Activated naive CD8-positive, alpha-beta T cell (primary cell): ENCODE measurements around the gene PTP4A1.
A peak's percentile ranks its signal among the peaks of the same experiment; 100 is the strongest.

Experiments used
- H3K27ac Mint-ChIP-seq: one replicate; pipeline ENCODE4 v1.8.0; 2021; ENCODE audit warnings: mixed read lengths
- H3K27me3 Mint-ChIP-seq: one replicate; pipeline ENCODE4 v1.8.0; 2021; ENCODE audit warnings: mixed read lengths
- H3K36me3 Mint-ChIP-seq: one replicate; pipeline ENCODE4 v1.8.0; 2021; ENCODE audit warnings: mixed read lengths
- H3K4me1 Mint-ChIP-seq: one replicate; pipeline ENCODE4 v1.8.0; 2021; ENCODE audit warnings: low read depth, mixed read lengths
- H3K4me3 Mint-ChIP-seq: one replicate; pipeline ENCODE4 v1.8.0; 2021; ENCODE audit warnings: mild to moderate bottlenecking, mixed read lengths
- H3K9me3 Mint-ChIP-seq: one replicate; pipeline ENCODE4 v1.8.0; 2021; ENCODE audit warnings: low read depth, mixed read lengths

Gene PTP4A1

DNA sequence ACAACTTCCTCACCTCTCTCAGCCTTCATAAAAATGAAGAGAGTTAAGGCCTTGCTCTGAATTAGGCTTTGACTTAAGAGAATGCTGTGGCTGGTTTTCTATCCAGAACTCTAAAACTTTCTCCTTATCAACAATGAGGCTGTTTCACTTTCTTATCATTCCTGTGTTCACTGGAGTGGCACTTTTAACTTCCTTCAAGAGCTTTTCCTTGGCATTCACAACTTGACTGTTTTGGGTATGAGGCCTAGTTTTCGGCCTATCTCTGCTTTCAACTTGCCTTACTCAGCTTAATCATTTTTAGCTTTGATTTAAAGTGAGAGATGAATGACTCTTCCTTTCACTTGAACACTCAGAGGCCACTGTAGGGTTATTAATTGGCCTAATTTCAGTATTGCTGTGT is 4.3 kb upstream of the PTP4A1 start:
- Mint-ChIP-seq H3K27me3 (no peaks in the 10 kb centered on the region), H3K9me3 (no peaks in the 10 kb centered on the region), H3K27ac (no peak overlapping the region), H3K4me3 (no peak overlapping the region), H3K4me1 (peaks cover 10% of the 10 kb centered on the region), H3K36me3 (no peaks in the 10 kb centered on the region)

DNA sequence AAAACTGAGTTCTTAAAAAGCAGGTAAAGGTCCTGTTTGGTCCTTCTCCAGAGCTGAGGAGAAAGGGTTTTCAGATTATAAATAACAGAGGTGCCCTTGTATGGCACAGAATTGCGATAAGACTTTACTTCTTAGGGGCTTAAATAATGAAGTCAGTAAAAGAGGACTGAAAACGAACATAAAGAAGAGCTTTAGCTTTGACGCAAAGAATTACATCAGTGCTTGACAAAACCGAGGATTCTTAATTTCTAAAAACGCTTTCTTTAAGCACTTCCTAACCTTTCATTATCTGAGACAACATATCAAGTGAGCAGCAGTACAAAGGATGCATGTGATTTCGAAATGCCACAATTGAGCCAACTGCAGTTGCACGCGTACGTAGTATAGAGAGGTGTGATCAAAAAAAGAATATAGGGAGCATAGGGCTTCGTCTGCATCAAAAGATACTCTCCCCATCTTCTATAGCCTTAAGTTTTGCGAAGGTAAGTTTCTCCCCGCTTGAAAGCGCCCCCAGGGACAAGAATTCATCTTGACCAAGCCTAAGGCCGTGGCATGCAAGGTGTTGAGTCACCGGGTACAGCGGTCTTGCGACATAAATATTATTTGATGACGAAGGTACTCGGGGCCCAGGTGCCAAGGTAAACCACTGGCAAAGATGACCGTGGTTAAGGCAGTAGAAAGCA is 778 bp upstream of the PTP4A1 start:
- Mint-ChIP-seq H3K27ac (peak overlapping the region; percentile 95), H3K9me3 (no peaks in the 10 kb centered on the region), H3K27me3 (no peaks in the 10 kb centered on the region), H3K36me3 (no peaks in the 10 kb centered on the region), H3K4me3 (peak overlapping the region; percentile 88), H3K4me1 (peaks cover 36% of the 10 kb centered on the region)

DNA sequence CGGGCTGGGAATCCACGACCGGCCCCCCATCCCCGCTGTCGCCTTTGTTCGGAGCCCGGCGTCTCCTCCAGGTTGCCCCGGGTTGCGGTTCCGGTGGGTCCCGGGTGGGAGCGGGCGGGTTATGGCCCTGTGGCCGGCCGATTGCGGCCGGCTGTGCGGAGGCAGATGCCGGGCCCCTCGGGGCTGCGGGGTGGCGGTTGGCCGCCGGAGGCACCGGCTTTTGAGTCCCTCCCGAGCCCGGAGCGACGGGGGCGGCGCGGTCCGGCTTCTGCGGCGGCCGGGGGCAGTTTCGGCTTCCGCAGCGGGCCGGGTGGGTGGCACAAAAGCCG is 431 bp downstream of the PTP4A1 start:
- H3K27ac Mint-ChIP-seq, result peak overlapping the region; percentile 95
- H3K9me3 Mint-ChIP-seq, result no peaks in the 10 kb centered on the region
- H3K27me3 Mint-ChIP-seq, result no peaks in the 10 kb centered on the region

DNA sequence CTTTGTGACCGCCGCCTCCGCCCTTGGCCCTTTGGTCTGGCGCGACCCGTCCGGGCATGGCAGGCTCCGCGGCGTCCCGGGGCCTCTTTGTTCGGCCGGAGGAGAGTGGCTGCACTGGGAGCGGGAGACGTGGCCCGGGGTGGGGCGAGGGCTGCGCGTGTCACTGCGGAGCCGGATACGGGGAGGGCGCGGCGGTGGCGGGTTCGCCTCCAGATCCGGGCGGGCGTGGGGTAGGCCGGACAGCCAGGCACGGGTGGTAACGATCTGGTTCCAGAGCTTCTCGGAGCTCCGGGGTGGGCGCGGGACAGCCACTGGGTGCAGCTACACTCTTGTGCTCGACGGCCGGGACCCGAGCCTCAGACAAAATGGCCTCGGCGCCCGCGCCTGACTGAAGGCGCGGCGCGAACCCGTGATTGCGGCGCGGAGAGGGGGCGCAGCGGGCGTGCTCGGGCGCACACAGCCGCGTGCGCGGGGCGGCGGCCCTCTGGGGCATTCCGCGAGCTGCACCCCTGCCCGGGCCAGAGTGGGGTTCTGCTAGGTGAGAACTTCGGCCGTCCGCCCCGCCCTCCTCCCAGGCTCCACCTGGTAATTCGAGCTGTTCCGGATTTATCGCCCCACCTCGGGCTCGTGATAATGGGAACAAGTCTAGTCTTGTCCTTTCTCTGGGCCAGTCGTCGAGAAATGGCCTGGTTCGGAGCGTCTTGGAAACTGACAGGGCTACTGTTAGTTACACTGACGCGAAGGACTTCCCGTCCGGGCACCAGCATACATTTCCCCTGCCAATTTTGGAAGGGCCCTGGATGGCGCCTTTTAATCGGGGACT is 1.0 kb downstream of the PTP4A1 start:
- peaks cover 5% of the 10 kb centered on the region for H3K36me3 Mint-ChIP-seq
- H3K4me1 Mint-ChIP-seq, result peaks cover 42% of the 10 kb centered on the region

More for the DNA sequence above, 431 bp downstream of the PTP4A1 start:
- Mint-ChIP-seq H3K36me3 (peaks cover 5% of the 10 kb centered on the region), H3K4me1 (peaks cover 42% of the 10 kb centered on the region), H3K4me3 (peak overlapping the region; percentile 96)

DNA sequence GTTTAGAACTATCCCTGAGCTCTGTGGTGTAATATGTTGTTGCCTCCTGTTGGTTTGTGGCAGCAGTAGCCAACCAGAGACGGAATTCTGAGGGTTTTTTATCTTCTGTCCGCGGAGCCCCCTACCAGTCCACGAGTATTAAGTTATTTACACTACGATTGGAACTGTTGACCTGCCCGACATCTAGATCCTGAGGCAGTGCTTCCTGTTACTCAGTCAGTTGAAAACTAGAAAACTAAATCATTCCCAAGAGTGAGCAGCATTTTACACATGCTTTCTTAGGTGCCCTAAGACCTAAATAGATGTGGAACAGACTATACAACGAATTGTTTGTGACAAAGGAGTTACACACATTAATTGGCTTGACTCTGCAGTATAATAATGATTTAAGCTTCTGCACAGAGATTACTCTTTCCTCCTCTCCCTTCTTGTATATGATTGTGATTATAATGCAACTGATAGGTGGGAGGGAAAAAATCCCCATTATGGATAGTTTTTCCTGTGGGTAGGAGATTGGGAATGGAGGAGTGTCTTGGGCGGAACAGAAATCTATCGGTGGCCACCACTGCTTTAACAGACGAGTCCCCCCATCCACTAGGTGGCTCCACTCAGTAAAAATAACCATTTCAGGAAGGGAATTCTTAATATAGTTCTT is 1.7 kb downstream of the PTP4A1 start:
- peaks cover 5% of the 10 kb centered on the region for H3K36me3 Mint-ChIP-seq
- H3K27ac Mint-ChIP-seq, result peak overlapping the region; percentile 94
- H3K4me3 Mint-ChIP-seq, result peak overlapping the region; percentile 96
- H3K4me1 Mint-ChIP-seq, result peaks cover 42% of the 10 kb centered on the region
- H3K27me3 Mint-ChIP-seq, result no peaks in the 10 kb centered on the region
- H3K9me3 Mint-ChIP-seq, result no peaks in the 10 kb centered on the region

More for the DNA sequence above, 1.0 kb downstream of the PTP4A1 start:
- Mint-ChIP-seq H3K9me3 (no peaks in the 10 kb centered on the region), H3K27ac (peak overlapping the region; percentile 94), H3K4me3 (peak overlapping the region; percentile 96), H3K27me3 (no peaks in the 10 kb centered on the region)

DNA sequence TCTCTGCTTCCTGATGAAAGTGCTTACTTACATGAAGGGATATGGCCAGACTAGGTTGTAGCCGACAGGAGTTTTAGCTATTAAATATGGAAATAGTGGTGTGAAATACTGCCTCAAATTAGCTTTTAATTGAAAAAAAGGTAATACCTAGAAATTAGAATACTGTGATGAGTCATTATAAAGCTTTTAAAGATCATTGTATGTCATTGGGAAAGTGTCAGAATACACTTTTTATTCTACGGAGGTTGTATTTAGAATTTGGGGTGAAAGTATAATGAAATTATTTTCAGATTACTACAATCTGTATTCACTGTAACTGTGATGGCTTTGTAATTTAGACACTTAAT is 2.2 kb downstream of the PTP4A1 start:
- no peaks in the 10 kb centered on the region for H3K9me3 Mint-ChIP-seq
- peaks cover 5% of the 10 kb centered on the region for H3K36me3 Mint-ChIP-seq
- peak overlapping the region; percentile 96 for H3K4me3 Mint-ChIP-seq
- peak overlapping the region; percentile 94 for H3K27ac Mint-ChIP-seq
- H3K4me1 Mint-ChIP-seq, result peaks cover 42% of the 10 kb centered on the region
- H3K27me3 Mint-ChIP-seq, result no peaks in the 10 kb centered on the region

DNA sequence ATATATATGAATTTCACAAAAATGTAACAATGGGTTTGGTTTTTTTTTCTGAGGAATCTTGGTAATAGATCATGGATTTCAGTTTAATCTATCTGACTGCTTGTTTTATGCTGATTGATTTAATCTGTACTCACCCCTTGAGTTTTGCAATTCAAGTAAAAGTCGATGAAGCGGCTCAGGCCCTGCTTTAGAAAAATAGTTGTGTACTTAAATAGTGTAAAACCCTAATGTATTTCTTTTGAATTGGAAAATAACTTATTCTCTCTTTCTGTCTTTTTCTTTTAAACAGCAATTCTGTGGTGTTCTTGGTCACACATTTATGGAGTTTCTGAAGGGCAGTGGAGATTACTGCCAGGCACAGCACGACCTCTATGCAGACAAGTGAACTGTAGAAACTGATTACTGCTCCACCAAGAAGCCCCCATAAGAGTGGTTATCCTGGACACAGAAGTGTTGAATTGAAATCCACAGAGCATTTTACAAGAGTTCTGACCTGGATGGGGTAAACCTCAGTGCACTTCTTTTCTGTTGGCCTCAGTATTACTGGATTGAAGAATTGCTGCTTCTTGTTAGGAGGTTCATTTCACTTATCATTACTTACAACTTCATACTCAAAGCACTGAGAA is 4.0 kb downstream of the PTP4A1 start:
- Mint-ChIP-seq H3K27me3 (no peaks in the 10 kb centered on the region), H3K4me1 (peaks cover 39% of the 10 kb centered on the region), H3K27ac (no peak overlapping the region), H3K9me3 (no peaks in the 10 kb centered on the region), H3K4me3 (peak overlapping the region; percentile 23), H3K36me3 (peaks cover 8% of the 10 kb centered on the region)

DNA sequence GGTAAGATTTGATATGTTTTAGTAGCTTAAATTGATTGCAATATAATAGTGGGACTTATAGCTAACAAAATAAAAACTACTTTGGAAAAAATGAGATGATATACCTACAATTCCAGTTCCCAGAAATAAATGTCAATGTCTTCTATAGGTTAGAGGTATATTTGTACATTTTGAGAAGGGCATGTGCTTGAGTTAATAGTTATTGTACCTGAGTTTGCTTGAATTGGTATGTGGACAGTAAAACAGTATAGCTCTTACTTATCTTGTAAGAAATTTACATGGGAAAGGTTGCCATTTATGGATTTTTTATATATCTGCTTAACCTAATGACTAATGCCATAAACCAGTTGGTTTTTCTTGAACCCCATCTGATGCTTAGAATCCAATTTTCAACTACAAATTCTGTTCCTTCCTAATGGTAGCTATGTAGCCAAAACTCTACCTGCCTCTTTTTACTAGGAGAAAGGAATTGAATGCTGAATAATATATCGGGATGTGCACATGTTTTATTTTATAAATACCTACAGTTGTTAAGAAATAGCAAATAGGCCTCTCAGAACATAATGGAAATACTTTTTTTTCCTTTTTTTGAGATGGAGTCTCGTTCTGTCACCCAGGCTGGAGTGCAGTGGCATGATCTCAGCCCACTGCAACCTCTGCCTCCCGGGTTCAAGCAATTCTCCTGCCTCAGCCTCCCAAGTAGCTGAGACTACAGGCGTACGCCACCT is 4.9 kb downstream of the PTP4A1 start:
- peaks cover 8% of the 10 kb centered on the region for H3K36me3 Mint-ChIP-seq

DNA sequence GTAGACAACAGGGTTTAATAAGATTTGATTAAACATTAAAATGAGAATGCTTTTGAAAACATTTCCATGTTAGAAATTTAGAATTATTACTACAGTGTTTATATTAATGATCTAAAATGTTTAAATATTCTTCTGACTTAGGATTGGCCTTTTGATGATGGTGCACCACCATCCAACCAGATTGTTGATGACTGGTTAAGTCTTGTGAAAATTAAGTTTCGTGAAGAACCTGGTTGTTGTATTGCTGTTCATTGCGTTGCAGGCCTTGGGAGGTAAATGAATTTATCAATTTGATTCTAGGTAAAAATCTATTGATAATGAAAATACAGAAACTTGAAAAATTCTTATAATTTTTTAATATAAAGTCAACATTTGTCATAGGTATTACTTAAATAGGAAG is 6.5 kb downstream of the PTP4A1 start:
- Mint-ChIP-seq H3K9me3 (no peaks in the 10 kb centered on the region), H3K27me3 (no peaks in the 10 kb centered on the region), H3K4me3 (no peak overlapping the region), H3K4me1 (peaks cover 31% of the 10 kb centered on the region), H3K36me3 (peaks cover 11% of the 10 kb centered on the region), H3K27ac (no peak overlapping the region)

More for the DNA sequence above, 4.9 kb downstream of the PTP4A1 start:
- Mint-ChIP-seq H3K4me3 (no peak overlapping the region), H3K27ac (no peak overlapping the region), H3K4me1 (peaks cover 32% of the 10 kb centered on the region), H3K27me3 (no peaks in the 10 kb centered on the region), H3K9me3 (no peaks in the 10 kb centered on the region)

DNA sequence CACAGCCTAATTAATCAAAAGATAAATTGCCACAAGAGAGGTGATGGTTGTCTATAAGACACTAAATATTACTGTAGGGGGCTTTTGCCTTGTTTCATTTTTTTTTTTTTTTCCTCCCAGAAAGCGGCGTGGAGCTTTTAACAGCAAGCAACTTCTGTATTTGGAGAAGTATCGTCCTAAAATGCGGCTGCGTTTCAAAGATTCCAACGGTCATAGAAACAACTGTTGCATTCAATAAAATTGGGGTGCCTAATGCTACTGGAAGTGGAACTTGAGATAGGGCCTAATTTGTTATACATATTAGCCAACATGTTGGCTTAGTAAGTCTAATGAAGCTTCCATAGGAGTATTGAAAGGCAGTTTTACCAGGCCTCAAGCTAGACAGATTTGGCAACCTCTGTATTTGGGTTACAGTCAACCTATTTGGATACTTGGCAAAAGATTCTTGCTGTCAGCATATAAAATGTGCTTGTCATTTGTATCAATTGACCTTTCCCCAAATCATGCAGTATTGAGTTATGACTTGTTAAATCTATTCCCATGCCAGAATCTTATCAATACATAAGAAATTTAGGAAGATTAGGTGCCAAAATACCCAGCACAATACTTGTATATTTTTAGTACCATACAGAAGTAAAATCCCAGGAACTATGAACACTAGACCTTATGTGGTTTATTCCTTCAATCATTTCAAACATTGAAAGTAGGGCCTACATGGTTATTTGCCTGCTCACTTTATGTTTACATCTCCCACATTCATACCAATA is 7.8 kb downstream of the PTP4A1 start:
- peaks cover 11% of the 10 kb centered on the region for H3K36me3 Mint-ChIP-seq
- H3K4me1 Mint-ChIP-seq, result peaks cover 18% of the 10 kb centered on the region
- H3K27me3 Mint-ChIP-seq, result no peaks in the 10 kb centered on the region
- H3K9me3 Mint-ChIP-seq, result no peaks in the 10 kb centered on the region
- no peak overlapping the region for H3K27ac Mint-ChIP-seq
- H3K4me3 Mint-ChIP-seq, result no peak overlapping the region

DNA sequence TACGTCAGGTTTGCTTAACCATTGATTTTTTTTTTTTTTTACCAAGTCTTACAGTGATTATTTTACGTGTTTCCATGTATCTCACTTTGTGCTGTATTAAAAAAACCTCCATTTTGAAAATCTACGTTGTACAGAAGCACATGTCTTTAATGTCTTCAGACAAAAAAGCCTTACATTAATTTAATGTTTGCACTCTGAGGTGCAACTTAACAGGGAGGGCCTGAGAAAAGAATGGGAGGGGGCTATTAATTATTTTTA is 8.4 kb downstream of the PTP4A1 start:
- no peak overlapping the region for H3K27ac Mint-ChIP-seq
- H3K4me1 Mint-ChIP-seq, result peaks cover 13% of the 10 kb centered on the region
- H3K36me3 Mint-ChIP-seq, result peaks cover 11% of the 10 kb centered on the region
- no peaks in the 10 kb centered on the region for H3K9me3 Mint-ChIP-seq
- H3K27me3 Mint-ChIP-seq, result no peaks in the 10 kb centered on the region
- no peak overlapping the region for H3K4me3 Mint-ChIP-seq

DNA sequence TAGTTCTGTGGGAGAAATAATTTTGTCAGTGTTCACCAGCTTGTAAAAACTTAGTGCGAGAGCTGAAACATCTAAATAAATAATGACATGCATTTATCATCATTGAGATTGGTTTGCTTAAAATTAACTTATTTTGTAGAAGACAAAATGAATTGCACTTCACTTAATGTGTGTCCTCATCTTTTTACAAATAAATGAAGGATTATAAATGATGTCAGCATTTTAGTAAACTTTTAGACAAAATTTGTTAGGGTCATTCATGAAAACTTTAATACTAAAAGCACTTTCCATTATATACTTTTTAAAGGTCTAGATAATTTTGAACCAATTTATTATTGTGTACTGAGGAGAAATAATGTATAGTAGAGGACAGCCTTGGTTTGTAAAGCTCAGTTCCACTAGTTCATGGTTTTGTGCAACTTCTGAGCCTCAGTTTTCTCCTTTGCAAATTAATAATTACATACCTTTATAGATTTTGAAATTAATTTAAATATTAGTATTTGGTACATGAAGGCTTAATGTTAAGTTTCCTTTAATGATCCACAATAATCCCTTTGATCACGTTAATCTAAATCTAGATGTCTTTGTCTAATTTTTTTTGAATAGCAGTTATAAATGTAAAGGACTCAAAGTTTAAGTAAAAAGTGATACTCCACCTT is 9.2 kb downstream of the PTP4A1 start:
- H3K27me3 Mint-ChIP-seq, result no peaks in the 10 kb centered on the region
- peaks cover 7% of the 10 kb centered on the region for H3K4me1 Mint-ChIP-seq
- H3K36me3 Mint-ChIP-seq, result peaks cover 11% of the 10 kb centered on the region
- no peak overlapping the region for H3K4me3 Mint-ChIP-seq
- no peaks in the 10 kb centered on the region for H3K9me3 Mint-ChIP-seq
- no peak overlapping the region for H3K27ac Mint-ChIP-seq

DNA sequence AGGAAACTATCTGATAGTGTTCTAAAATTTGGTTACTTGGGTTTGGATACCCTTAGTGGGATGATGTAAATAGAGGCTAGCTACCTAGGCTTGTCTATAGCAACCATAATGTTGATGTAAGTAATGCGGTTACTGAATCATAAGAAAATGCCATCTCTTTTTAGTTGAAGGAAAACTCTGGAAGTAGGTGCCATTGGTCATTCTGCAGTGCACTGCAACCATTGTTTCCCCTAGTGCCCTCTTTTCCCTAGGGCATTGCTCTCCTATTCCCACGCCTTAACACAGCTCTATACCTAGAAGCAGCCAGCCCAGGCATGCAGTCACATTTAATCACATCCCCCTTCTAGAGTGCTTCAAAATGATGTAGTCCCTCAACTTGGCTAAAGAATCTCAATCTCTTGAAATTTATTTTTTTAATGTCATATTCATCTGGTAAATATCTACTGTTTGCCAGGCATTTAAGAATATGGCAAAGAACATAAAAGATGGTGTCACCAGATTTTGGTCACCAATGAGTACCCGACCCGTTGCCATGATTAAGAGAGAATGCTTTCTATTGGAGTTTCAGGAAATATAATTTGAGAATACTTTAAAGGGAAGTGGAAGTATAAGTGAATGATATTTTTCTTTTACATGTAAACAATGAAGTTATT is 10.4 kb downstream of the PTP4A1 start:
- H3K4me3 Mint-ChIP-seq, result no peak overlapping the region
- H3K27me3 Mint-ChIP-seq, result peaks cover 2% of the 10 kb centered on the region
- H3K27ac Mint-ChIP-seq, result no peak overlapping the region
- H3K4me1 Mint-ChIP-seq, result no peaks in the 10 kb centered on the region
- no peaks in the 10 kb centered on the region for H3K9me3 Mint-ChIP-seq
- H3K36me3 Mint-ChIP-seq, result peaks cover 6% of the 10 kb centered on the region
